T follicular helper cell (primary cell): ENCODE data around the gene KLHDC10.
"Not testable (repeated sequence)": the region's sequence is repeated elsewhere in the genome, so short reads cannot be mapped to it uniquely, and the experiment has no call there.

ENCODE experiments used
- DNase-seq: peaks from one replicate; pipeline ENCODE4 v3.0.0-alpha.2; 2020; ENCODE audit warnings: low read depth

The KLHDC10 gene

GRCh38 chr7:130118294-130118693 lies 48.0 kb downstream of the KLHDC10 start:
- DNase-seq: no peak

DNA sequence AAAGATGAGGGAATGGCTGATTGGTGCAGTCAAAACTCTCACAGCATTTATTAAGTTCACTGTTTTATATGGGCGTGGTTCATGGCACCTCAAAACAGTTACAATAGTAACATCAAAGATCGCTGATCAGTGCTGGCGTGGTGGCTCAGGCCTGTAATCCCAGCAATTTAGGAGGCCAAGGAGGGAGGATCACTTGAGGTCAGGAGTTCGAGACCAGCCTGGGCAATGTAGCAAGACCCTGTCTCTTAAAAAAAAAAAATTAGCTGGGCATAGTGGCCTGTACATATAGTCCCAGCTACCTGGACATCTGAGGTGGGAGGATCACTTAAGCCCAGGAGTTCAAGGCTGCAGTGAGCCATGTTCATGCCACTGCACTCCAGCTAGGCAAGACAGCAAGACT lies 48.5 kb downstream of the KLHDC10 start:
- DNase-seq: no peak

GRCh38 chr7:130123501-130123900 lies 53.2 kb downstream of the KLHDC10 start:
- DNase-seq: no peak

DNA sequence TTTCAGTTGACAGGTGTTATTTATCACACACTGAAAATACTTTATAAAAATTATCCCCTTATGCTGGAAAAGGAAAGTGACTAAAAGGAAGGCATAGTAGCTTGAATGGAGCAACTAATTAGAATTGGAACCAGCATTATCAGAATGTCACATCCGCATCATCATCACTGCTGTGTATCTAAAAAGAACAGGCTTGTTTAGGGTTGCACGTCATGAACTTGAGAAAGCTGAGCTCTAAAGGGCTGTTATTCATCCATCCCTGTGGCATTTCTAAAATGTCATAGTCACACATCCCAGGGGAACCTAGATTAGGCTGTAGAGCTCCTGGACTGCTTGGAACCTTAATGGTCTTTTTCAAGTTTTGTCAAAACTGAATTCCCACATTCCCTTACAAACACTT lies 54.4 kb downstream of the KLHDC10 start:
- DNase-seq: no peak

- DNase-seq: not testable (repeated sequence)
Measured at GRCh38 chr7:130126840-130127239, 56.5 kb downstream of the KLHDC10 start.

GRCh38 chr7:130127404-130127803 lies 57.1 kb downstream of the KLHDC10 start:
- no peak for DNase-seq

GRCh38 chr7:130127821-130128317 lies 57.5 kb downstream of the KLHDC10 start:
- DNase-seq: no peak

GRCh38 chr7:130129011-130129411 lies 58.7 kb downstream of the KLHDC10 start:
- DNase-seq: no peak

DNA sequence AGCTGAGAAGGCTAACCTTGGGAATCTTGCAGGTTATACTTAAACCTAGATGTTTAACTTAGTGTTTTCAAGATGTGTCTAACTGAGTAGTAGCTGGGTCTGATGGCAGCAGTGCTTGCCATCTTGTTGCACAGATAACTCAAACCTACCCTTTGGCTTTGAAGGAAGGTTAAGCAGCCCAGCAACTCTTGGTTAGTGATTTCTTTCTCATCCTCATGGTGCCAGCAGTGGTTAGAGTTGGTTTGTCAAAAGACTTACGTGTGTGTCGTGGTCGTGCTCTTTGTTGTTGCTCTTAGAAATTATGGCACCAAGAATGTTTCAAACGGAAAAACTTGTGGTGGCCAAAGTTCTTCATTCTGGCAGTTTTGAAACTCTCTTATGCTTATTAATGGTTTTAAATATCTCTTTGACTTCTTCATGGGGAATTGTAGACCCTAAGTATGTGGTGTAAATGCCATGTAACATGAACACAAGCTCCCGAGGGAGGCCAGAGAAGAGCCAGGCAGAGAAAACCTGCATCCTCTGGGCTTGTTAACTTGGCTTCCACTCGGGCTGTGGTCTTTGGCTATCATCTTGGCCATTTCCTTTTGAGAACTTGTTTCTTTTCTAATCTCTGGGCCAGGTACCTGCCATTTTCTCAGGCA lies 61.0 kb downstream of the KLHDC10 start:
- DNase-seq: no peak

GRCh38 chr7:130131964-130132875 lies 61.9 kb downstream of the KLHDC10 start:
- no peak for DNase-seq

GRCh38 chr7:130133029-130133782 lies 62.9 kb downstream of the KLHDC10 start:
- no peak for DNase-seq

DNA sequence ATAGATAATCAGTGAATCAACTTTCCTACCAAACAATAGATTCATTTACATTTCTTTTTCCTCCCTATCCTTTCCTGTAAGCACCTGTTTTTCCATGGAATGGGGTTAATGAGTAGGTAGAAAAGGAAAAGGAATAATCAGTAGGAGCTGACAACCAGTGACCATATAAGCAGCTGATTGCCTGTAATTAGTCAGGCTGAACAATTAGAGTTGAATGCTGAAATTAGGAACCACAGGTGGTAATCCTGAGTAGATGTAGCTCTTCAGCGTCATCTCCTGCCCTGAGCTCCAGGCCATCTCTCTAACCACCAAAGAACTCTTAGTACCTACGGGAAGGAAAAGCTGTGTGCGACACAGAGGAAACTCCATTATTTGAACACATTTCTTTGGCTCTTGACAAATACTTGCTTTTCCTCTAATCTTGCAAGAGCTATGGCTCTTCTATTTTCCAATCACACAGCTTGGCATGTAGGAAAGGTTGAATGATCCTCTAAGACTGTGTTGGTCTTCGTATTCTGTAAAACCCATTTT lies 63.8 kb downstream of the KLHDC10 start:
- no peak for DNase-seq

DNA sequence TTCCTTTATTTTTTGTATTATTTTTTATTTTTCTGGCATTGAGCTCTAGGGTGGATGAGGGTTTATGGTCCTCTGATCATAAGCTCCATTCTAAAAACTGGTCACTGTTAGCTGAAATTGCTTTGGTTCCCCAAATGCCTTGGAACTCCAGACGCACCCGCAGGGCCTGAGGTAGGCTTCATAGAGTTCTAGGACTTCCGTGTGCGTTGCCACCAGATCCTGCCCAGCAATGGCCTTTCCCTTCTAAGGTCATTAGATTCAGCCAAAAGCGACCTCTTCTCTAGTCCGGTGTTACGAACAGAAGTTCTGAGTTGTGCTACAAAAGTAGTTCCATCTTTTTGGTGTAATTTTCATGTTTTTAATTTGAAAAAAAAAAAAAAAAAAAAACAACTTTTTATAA lies 64.4 kb downstream of the KLHDC10 start:
- no peak for DNase-seq

DNA sequence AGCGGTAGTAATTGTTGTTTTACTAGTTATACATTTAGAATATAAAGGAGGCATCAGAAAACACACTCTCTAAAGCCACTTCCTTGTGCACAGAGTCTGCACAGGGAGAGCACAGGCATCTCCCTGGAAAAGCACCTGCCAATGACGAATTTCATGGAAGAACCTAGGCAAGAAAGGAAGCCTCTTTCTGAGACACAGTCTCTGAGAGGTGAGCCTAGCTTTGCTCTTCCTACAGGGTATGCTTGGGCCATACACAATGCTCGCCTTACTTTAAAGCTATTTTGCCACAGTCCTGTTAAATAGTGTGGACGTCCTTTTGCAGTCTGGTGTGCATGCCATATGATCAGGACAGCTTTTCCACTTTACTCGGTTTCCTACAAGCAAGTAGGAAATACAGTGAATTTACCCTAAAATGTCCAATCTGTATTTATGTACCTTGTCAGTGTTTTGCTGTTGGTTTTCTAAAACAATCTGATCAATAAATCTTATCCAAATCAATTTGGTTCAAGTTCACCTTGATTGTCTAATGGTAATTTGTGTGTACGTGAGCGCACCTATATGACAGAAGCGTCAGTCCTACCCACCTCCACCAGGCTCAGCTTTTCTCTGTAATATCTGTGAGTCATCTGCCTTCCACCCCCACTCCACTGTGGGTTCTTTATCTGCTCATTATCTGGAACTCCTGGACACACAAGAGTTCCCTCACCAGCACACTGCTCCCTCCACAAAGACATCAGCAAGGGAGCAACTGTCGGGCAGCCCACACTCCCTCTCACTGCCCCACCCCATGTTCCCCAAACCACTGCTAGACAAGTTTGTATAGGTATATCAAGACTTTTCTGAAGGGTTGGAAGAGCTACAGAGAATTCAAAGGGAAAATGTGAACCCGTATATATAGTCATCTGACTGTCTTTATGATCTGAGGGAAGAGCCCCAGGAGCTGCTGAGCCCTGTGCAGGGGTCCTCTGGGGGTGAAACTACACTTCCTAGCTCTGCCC lies 65.2 kb downstream of the KLHDC10 start:
- no peak for DNase-seq

DNA sequence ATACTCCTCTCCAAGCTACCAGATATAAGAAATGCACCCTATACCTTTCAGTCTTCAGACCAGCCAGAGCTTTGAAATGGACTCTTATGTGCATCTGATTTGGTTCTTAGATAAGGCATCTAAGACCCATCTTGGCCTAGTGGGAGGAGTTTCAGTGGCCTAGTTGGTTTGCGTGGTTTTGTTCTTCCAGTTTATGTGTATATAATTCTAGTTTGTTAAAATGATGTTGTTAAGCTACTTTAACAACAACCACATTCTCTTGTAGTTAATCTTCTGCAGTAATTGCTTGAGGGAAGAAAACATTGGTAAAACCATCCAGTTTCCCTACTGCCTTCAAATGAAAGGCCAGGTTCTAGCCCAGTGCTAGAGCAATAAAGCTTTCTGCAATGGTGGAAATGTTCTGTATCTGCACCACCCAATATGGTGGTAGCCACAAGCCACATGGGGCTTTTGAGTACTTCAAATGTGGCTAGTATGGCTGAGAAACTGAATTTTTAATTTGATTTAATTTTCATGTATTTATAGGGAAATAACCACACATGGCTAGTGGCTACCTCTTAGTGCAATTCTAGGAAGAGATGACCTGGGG lies 66.3 kb downstream of the KLHDC10 start:
- no peak for DNase-seq

GRCh38 chr7:130137207-130137606 lies 66.9 kb downstream of the KLHDC10 start:
- no peak for DNase-seq

DNA sequence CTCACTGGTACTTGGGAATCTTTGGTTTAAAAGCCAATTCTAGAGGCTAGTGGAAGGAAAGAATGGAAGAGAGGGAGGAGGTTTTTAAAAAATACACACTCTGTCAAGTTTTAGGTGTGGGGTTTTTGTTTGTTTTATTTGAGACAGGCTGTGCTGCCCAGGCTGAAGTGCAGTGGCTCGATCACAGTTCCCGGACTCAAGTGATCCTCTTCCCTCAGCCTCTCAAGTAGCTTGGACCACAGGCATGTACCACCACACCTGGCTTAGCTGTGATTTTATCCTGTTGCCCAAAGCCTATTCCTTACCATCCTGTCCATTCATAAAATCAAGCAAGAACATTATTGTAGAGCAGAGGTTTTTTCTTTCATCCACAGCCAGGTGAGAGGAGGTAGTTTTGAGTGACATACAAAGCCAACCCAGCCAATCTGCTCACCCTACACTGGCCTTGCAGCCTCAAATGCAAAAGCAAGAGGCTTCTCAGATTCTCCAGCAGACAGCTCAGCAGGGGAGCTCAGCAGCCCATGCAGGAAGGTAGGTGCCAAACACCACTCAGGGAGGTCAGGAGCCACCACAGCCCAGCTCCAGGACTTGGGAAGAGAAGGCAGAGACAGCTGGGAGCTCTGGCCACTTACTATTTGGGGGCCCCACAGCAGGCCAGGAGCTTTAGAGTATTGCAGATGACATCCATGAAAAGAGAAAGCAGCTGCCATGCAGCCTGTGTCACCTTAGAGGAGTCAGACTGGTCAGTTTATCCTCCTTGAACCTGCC lies 69.0 kb downstream of the KLHDC10 start:
- DNase-seq: no peak

- DNase-seq: no peak
Measured at GRCh38 chr7:130140551-130141160, 70.3 kb downstream of the KLHDC10 start.

DNA sequence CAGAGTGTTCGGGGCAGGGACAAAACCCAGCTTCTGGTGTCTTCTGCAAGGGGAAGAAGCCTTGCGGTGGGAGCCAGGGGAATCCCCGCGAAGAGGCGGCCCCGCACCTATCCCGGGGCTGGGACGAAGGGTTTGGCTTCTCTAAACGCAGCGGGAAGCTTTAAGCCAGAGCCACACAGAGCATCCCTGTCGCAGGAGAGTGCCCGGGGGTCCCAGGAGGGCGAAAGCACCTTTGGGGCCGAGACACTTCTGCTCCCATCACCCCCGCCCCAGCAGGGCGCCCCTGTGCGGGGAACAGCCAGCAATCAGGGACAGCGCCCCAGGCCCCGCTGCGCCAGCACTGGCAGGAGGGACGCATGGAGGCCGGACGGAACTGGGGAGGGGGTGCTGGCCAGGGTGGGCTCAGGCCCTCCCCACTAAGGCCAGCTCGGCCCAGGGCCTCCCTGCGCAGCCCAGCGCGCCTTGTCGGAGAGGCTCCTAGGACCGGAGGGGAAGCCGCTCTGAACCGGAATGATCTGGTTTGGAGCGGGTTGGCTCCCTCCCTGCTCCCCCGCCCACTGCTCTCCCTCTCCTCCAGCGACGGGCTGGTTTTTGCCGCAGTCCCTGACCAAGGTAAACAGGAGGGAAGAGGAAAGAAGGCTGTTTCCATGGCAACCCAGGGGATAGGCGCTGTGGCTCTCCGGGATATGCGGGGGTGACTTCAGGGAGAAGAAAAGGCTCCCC lies 71.0 kb downstream of the KLHDC10 start:
- peak; percentile 46 for DNase-seq
